Subcutaneous adipose tissue (tissue), 4 donors: ENCODE measurements around the gene SAAL1. TPM values are rescaled to one million over a fixed set of nuclear protein-coding genes. Genes with fewer than 3 reads are reported as not detected.

Experiments used
- CTCF ChIP-seq: fragments of 450-650 bp; IDR thresholded peaks from one replicate; pipeline ENCODE4 v1.5.1; 2016; ENCODE audit warnings: low read depth, mild to moderate bottlenecking, control low read depth, antibody characterized with exemption, moderate library complexity
- total RNA-seq, 4 donors: library from RNA; depleted of rRNA; stranded (reverse); fragments of >200 nt; gene quantifications; one replicate each; pipeline ENCODE4 v1.1.0, GENCODE V29; 2016

The SAAL1 gene
- 10 to 100 TPM; 10.8 to 15.6 (median 13.3) TPM for total RNA-seq

- TF ChIP-seq CTCF = no peak
Measured at GRCh38 chr11:18105802-18106574, at the start of gene SAAL1. TSS of gene SAAL1 (minus strand) at chr11:18106082. CDS start at chr11:18106041, 41 bp downstream.

DNA sequence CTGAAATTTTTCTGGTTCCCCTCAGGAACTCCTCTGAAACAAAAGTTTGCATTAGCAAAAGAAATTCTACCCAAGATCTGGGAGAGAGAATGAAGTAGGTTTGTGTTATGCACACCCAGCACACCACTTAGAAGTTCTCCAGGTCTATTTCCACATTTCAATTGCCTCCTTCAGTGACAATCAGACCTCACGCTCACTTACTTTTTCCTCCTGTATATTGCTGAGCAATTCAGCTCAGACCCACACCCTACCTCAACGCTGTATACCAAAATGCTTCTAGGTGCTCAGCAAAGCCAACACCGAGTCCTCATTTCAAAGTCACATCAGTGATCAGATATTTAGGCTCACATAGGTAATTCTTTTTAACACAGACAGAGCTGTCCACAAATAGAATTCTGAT is 45.7 kb upstream of the SAAL1 start:
- no peak for TF ChIP-seq CTCF

DNA sequence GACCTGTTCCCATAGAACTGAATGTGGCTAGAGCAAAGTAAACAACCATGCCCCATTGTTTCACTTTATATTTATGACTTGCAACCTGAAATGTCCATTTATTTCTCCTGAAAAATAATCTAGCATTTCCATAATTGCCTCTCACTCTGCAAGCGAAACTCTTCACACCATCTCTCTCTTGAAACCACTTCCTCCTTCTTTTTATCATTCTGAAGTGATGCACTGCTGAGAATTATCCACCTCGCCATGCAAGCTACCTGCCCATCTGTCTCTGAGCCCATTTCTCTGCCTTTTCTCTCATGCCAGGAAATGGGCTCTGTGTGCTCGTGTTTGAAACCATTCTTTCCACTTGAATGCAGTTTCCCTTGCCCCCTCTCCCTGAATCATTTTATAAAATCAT is 40.0 kb upstream of the SAAL1 start:
- no peak for TF ChIP-seq CTCF

- TF ChIP-seq CTCF = no peak
Measured at GRCh38 chr11:18145025-18145424, 39.1 kb upstream of the SAAL1 start.

GRCh38 chr11:18144243-18144642 is 38.4 kb upstream of the SAAL1 start:
- TF ChIP-seq CTCF = no peak

DNA sequence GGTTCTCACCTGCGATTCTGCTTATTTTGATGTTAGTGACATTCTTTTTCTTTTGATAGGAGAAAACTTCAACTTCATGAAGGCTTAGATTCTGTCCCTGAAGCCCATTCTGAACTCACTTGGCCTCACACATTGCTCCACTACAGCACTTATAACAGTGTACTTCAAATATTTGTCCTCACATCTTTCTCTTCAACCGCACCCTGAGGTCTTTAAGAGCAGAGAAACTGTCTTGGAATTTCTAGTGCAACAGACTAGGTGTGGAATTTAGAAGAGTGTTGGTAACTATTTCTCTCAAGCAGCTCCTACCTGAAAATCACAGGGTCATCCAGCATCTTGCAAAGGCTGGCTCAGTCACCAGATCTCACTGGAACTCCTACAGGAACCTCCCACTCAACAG is 34.3 kb upstream of the SAAL1 start:
- no peak for TF ChIP-seq CTCF

- no peak for TF ChIP-seq CTCF
Measured at GRCh38 chr11:18137186-18137800, 31.4 kb upstream of the SAAL1 start.
